GM12878 (cell line): ENCODE measurements around the gene UGGT2. TPM values are rescaled to one million over a fixed set of nuclear protein-coding genes. Genes with fewer than 3 reads are reported as not detected.

Experiments
- ATAC-seq: fragments of 200-7000 bp; cut with Tn5 transposase; 3 replicates; pipeline ENCODE4 v1.9.1; 2020; ENCODE audit warnings: mild to moderate bottlenecking, moderate library complexity
- BruUV-seq: library from RNA; stranded (reverse); fragments of 400-500 nt; replicated peaks from 2 replicates; lab custom pipeline; 2021; lab: Mats Ljungman, UMichigan
- CTCF ChIA-PET: fragments of 300-600 bp; sonication (Branson Sonifier 250); formaldehyde crosslinking; extraction: SDS; loops from one replicate; lab custom pipeline; 2021; ENCODE audit warnings: inconsistent platforms; lab: Yijun Ruan, JAX
- POLR2A ChIA-PET: fragments of 350-600 bp; formaldehyde crosslinking; extraction: SDS; loops from one replicate; lab custom pipeline; 2021; ENCODE audit warnings: inconsistent platforms; lab: Charles Lee
- RAD21 ChIA-PET: fragments of 300-600 bp; sonication (Branson Sonifier 250); formaldehyde crosslinking; loops from one replicate; lab custom pipeline; 2023; ENCODE audit warnings: antibody characterized with exemption; ENCODE audit not compliant: unreplicated experiment; lab: Charles Lee
- SMC1A ChIA-PET: fragments of 300-600 bp; sonication (Branson Sonifier 250); formaldehyde crosslinking; loops from one replicate; lab custom pipeline; 2023; ENCODE audit not compliant: unreplicated experiment, uncharacterized antibody; lab: Charles Lee
- DNase-seq: peaks from one replicate; pipeline ENCODE4 v3.0.0-alpha.2; 2011; ENCODE audit warnings: low read depth, low spot score
- FAIRE-seq: peaks from 3 replicates; lab custom pipeline; 2011; peaks lifted over from hg19 to GRCh38; lab: Jason Lieb, UNC
- H2AFZ ChIP-seq: 2 replicates; pipeline ENCODE4 v1.6.0; 2011; ENCODE audit warnings: low read depth, low read length, control low read depth; ENCODE audit not compliant: control insufficient read depth
- H3K27ac ChIP-seq: 2 replicates; pipeline ENCODE4 v1.5.1; 2011; ENCODE audit warnings: control low read depth; ENCODE audit not compliant: control insufficient read depth, insufficient read depth
- H3K27me3 ChIP-seq, 2 experiments: replicated peaks in 1 of 2; 2 replicates each; pipeline versions ENCODE4 v1.6.0 to v1.6.1; 2011; ENCODE audit warnings: low read length in 1 of 2; ENCODE audit not compliant: control insufficient read depth in 2 of 2, insufficient read depth in 2 of 2
- H3K36me3 ChIP-seq, 2 experiments: 2 replicates each; pipeline ENCODE4 v1.5.1; 2011; ENCODE audit warnings: low read length in 1 of 2; ENCODE audit not compliant: control insufficient read depth in 2 of 2, insufficient read depth in 2 of 2
- H3K4me1 ChIP-seq: 2 replicates; pipeline ENCODE4 v1.6.1; 2011; ENCODE audit warnings: mild to moderate bottlenecking, low read length, moderate library complexity, mixed read lengths; ENCODE audit not compliant: control insufficient read depth, insufficient read depth
- H3K4me2 ChIP-seq: 2 replicates; pipeline ENCODE4 v1.6.0; 2011; ENCODE audit warnings: control low read depth; ENCODE audit not compliant: control insufficient read depth, insufficient read depth
- H3K4me3 ChIP-seq: fragments of 200-600 bp; sonication (generic); 2 replicates; pipeline ENCODE4 v1.5.1; 2016
- H3K79me2 ChIP-seq: 2 replicates; pipeline ENCODE4 v1.6.0; 2011; ENCODE audit warnings: low read length; ENCODE audit not compliant: control insufficient read depth, insufficient read depth
- H3K9ac ChIP-seq: 2 replicates; pipeline ENCODE4 v1.8.0; 2011; ENCODE audit warnings: low read length, control low read depth, mixed read lengths; ENCODE audit not compliant: control insufficient read depth, insufficient read depth
- H3K9me3 ChIP-seq: replicated peaks from 3 replicates; pipeline ENCODE4 v1.5.1; 2011; ENCODE audit warnings: mild to moderate bottlenecking, low read length; ENCODE audit not compliant: control insufficient read depth, insufficient read depth
- H4K20me1 ChIP-seq: 2 replicates; pipeline ENCODE4 v1.6.0; 2011; ENCODE audit not compliant: control insufficient read depth, insufficient read depth
- CREM ChIP-seq: IDR thresholded peaks from 2 replicates; pipeline ENCODE4 v1.6.1; 2014; ENCODE audit warnings: antibody characterized with exemption, low read depth
- EED ChIP-seq: sonication (generic); IDR thresholded peaks from 2 replicates; pipeline ENCODE4 v1.6.1; 2016; ENCODE audit warnings: antibody characterized with exemption, low read depth
- ESRRA ChIP-seq: IDR thresholded peaks from 2 replicates; pipeline ENCODE4 v1.6.1; 2012; ENCODE audit warnings: mild to moderate bottlenecking, low read length, improper control_type of control experiment
- LARP7 ChIP-seq: fragments of 450-650 bp; IDR thresholded peaks from 2 replicates; pipeline ENCODE4 v1.6.1; 2017; ENCODE audit warnings: mild to moderate bottlenecking
- NFXL1 ChIP-seq: fragments of 450-650 bp; IDR thresholded peaks from 2 replicates; pipeline ENCODE4 v1.6.1; 2017; ENCODE audit warnings: antibody characterized with exemption, mild to moderate bottlenecking, borderline replicate concordance
- SIN3A ChIP-seq: IDR thresholded peaks from 2 replicates; pipeline ENCODE4 v1.6.1; 2012; ENCODE audit warnings: low read depth, low read length, improper control_type of control experiment
- WRNIP1 ChIP-seq: IDR thresholded peaks from 2 replicates; pipeline ENCODE4 v1.6.1; 2011; ENCODE audit warnings: low read depth, low read length, improper control_type of control experiment, borderline replicate concordance
- YBX1 ChIP-seq: fragments of 450-650 bp; IDR thresholded peaks from 2 replicates; pipeline ENCODE4 v1.6.1; 2016; ENCODE audit warnings: antibody characterized with exemption
- WGBS: methylation state at CpG from one replicate; pipeline ENCODE4 v1.1.6; 2016; ENCODE audit warnings: low lambda C conversion rate; ENCODE audit not compliant: insufficient replicate concordance, insufficient coverage; ENCODE audit errors: missing lambda C conversion rate; 5-methylcytosine and 5-hydroxymethylcytosine counted together
- in situ Hi-C: fragments of 300-500 bp; cut with MboI; formaldehyde crosslinking; loops from 9 replicates; pipeline ENCODE4 v1.14.3; 2018; ENCODE audit warnings: mixed read lengths
- intact Hi-C: fragments of 100-400 bp; cut with micrococcal nuclease; formaldehyde crosslinking; loops from one replicate; pipeline ENCODE4 v1.14.2; 2022; ENCODE audit not compliant: unreplicated experiment
- polyA plus RNA-seq, 11 experiments: library from polyadenylated mRNA; depleted of rRNA in 4 of 11; unstranded in 6 of 11; stranded (reverse) in 5 of 11; fragments of >200 nt; fragmentation: Nextera tagmentation in 4 of 11; fragmentation: Illumina TruSeq in 1 of 11; extraction: Ambion mirVana in 4 of 11; extraction: Trizol in 1 of 11; gene quantifications; 1 replicate in 1 of 11; 2 replicates in 10 of 11; pipeline versions ENCODE4 v1.2.1 to v1.2.3, GENCODE V29; 2011 to 2016; ENCODE audit warnings: inconsistent platforms in 2 of 11, missing spikeins in 2 of 11, low read depth in 1 of 11
- total RNA-seq, 4 experiments: library from RNA; depleted of rRNA in 3 of 4; stranded (reverse); fragments of >200 nt in 3 of 4; fragmentation: Illumina TruSeq in 1 of 4; extraction: Trizol in 1 of 4; gene quantifications; 2 replicates each; pipeline versions ENCODE4 v1.2.1 to v1.2.3, GENCODE V29; 2013 to 2021
- TF ChIP-seq, protein P1 (sequence below): fragments of 450-650 bp; formaldehyde crosslinking; IDR thresholded peaks from 2 replicates; pipeline ENCODE4 v1.4.0; 2022; ENCODE audit warnings: mild to moderate bottlenecking, moderate library complexity
- TF ChIP-seq, protein P2 (sequence below): fragments of 450-650 bp; IDR thresholded peaks from 2 replicates; pipeline ENCODE4 v1.6.1; 2017; ENCODE audit warnings: low read depth, mild to moderate bottlenecking, moderate library complexity

The UGGT2 gene
- total and polyA plus RNA-seq, 10 of the 15 experiments (the other 5 are each of a cell fraction or from before 2014, with no cell fraction given) = 4.9 to 29.0 (median 17.3) TPM

GRCh38 chr13:96032717-96033116 lies 20.5 kb downstream of the UGGT2 start:
- ChIA-PET CTCF (interaction anchor here (0.6 to 2.8 kb wide), 3 partner anchors 13 to 1359 kb away, joined by 3 to 12 read pairs (median 3); no protein-coding TSS in a partner anchor), POLR2A (interaction anchor here (1.1 kb wide), 1 partner anchor 20 kb away, joined by 4 read pairs; the partner anchor contains the start of gene UGGT2), SMC1A (no interaction called here), RAD21 (no interaction called here)
- Histone ChIP-seq H3K9me3 (peaks cover 5% of the 10 kb centered on the region; the same call in 2 of the 3 replicates), H2AFZ (no peak overlapping the region), H3K4me3 (no peak overlapping the region), H3K36me3 (peaks cover 0 to 4% of the 10 kb centered on the region in 2 experiments; a peak in 2 of 4 replicates), H3K79me2 (peaks cover 6% of the 10 kb centered on the region), H3K4me1 (no peaks in the 10 kb centered on the region), H3K27me3 (no peaks in the 10 kb centered on the region), H4K20me1 (no peaks in the 10 kb centered on the region), H3K4me2 (no peak overlapping the region), H3K27ac (no peak overlapping the region)
- WGBS = 53% methylated on average over 2 of the region's 2 CpGs
- in situ Hi-C loops = no loop called here
- ATAC-seq (peak; percentile 48), FAIRE-seq (no peak)
- intact Hi-C loops = no loop called here
- TF ChIP-seq CREM = no peak
- no peak for TF ChIP-seq ESRRA
- no peak for TF ChIP-seq NFXL1
- TF ChIP-seq, all 136 proteins: peak for 0
- no peak overlapping the region for H3K9ac ChIP-seq
- no TSS peak for BruUV-seq
- no peak for DNase-seq

GRCh38 chr13:96029002-96029401 lies 24.2 kb downstream of the UGGT2 start:
- in situ Hi-C loops = loop anchor here (10.0 kb wide), 2 partner anchors 196 to 796 kb away; no protein-coding TSS in a partner anchor

More at GRCh38 chr13:96029002-96029401, 24.2 kb downstream of the UGGT2 start:
- H3K27ac ChIP-seq = no peak overlapping the region
- no TSS peak for BruUV-seq
- WGBS = 100% methylated on average over 7 of the region's 7 CpGs
- H3K36me3 ChIP-seq = peaks cover 0 to 3% of the 10 kb centered on the region in 2 experiments; a peak in 2 of 4 replicates
- H2AFZ ChIP-seq = no peak overlapping the region
- ChIA-PET POLR2A (no interaction called here), SMC1A (no interaction called here), CTCF (interaction anchor here (0.7 kb wide), 1 partner anchor 1242 kb away, joined by 4 read pairs; no protein-coding TSS in a partner anchor), RAD21 (no interaction called here)
- H3K4me2 ChIP-seq = no peak overlapping the region
- DNase-seq (no peak), FAIRE-seq (no peak), ATAC-seq (no peak)
- H3K4me1 ChIP-seq = no peaks in the 10 kb centered on the region
- peaks cover 2% of the 10 kb centered on the region; the same call in 2 of the 3 replicates for H3K9me3 ChIP-seq
- peaks cover 4% of the 10 kb centered on the region for H3K79me2 ChIP-seq
- TF ChIP-seq WRNIP1 (no peak), SIN3A (no peak), LARP7 (no peak), YBX1 (no peak), EED (no peak)
- TF ChIP-seq, protein P1, sequence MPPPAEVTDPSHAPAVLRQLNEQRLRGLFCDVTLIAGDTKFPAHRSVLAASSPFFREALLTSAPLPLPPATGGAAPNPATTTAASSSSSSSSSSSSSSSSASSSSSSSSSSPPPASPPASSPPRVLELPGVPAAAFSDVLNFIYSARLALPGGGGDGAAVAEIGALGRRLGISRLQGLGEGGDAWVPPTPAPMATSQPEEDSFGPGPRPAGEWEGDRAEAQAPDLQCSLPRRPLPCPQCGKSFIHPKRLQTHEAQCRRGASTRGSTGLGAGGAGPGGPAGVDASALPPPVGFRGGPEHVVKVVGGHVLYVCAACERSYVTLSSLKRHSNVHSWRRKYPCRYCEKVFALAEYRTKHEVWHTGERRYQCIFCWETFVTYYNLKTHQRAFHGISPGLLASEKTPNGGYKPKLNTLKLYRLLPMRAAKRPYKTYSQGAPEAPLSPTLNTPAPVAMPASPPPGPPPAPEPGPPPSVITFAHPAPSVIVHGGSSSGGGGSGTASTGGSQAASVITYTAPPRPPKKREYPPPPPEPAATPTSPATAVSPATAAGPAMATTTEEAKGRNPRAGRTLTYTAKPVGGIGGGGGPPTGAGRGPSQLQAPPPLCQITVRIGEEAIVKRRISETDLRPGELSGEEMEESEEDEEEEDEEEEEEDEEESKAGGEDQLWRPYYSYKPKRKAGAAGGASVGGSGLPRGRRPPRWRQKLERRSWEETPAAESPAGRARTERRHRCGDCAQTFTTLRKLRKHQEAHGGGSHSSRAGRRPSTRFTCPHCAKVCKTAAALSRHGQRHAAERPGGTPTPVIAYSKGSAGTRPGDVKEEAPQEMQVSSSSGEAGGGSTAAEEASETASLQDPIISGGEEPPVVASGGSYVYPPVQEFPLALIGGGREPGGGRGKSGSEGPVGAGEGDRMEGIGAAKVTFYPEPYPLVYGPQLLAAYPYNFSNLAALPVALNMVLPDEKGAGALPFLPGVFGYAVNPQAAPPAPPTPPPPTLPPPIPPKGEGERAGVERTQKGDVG = no peak
- TF ChIP-seq, protein P2, sequence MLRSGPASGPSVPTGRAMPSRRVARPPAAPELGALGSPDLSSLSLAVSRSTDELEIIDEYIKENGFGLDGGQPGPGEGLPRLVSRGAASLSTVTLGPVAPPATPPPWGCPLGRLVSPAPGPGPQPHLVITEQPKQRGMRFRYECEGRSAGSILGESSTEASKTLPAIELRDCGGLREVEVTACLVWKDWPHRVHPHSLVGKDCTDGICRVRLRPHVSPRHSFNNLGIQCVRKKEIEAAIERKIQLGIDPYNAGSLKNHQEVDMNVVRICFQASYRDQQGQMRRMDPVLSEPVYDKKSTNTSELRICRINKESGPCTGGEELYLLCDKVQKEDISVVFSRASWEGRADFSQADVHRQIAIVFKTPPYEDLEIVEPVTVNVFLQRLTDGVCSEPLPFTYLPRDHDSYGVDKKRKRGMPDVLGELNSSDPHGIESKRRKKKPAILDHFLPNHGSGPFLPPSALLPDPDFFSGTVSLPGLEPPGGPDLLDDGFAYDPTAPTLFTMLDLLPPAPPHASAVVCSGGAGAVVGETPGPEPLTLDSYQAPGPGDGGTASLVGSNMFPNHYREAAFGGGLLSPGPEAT = no peak
- intact Hi-C loops = no loop called here
- H3K4me3 ChIP-seq = no peak overlapping the region
- H3K9ac ChIP-seq = no peak overlapping the region
- no peaks in the 10 kb centered on the region for H4K20me1 ChIP-seq
- no peaks in the 10 kb centered on the region for H3K27me3 ChIP-seq
